ENCODE results near the gene MMEL1.
"Not testable (repeated sequence)": the region's sequence is repeated elsewhere in the genome, so short reads cannot be mapped to it uniquely, and the experiment has no call there.

Gene MMEL1, protein sequence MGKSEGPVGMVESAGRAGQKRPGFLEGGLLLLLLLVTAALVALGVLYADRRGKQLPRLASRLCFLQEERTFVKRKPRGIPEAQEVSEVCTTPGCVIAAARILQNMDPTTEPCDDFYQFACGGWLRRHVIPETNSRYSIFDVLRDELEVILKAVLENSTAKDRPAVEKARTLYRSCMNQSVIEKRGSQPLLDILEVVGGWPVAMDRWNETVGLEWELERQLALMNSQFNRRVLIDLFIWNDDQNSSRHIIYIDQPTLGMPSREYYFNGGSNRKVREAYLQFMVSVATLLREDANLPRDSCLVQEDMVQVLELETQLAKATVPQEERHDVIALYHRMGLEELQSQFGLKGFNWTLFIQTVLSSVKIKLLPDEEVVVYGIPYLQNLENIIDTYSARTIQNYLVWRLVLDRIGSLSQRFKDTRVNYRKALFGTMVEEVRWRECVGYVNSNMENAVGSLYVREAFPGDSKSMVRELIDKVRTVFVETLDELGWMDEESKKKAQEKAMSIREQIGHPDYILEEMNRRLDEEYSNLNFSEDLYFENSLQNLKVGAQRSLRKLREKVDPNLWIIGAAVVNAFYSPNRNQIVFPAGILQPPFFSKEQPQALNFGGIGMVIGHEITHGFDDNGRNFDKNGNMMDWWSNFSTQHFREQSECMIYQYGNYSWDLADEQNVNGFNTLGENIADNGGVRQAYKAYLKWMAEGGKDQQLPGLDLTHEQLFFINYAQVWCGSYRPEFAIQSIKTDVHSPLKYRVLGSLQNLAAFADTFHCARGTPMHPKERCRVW

DNA sequence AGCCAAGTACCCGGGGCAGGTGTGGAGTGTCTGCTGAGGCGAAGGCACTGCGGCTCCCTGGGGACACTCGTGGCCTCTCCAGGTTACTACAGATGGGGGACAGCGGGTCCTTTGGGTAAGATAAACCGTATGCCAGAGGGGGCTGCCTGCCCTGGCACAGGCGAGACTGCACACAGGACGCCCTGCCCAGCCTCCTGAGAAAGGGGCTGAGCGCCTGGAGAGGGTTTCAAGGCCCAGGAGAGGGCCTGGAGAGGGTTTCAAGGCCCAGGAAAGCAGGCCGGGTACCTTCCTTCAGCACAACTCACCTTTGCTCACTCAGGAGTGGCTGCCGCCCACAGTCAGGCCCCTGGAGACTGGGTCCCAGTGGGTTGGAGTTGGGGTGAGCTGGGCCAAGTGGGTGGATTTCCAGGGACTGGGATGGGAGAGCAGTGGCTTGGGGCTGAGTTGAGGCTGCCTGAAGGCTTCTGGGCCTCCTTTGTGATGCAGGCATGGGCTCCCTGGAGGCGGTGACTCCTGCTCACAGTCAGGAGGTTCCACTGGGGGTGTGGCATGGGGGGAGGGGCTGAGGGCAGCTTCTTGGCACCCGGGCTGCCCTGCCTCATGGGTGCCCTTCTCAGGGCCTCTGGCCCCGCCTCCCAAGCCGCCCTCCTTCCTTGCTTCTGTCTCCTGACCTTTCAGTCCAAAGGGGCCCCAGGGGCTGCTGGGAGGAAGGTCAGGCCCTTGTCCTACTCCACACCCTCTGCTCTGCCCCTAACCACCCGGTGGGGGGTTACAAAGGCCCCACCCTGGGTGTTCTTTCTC, at the start of gene MMEL1:
MMEL1 (minus strand) TSS at position 456 of the 801 bp plus-strand sequence. CDS start 3,532 bp downstream, outside the sequence.
- no peak within 1 kb of the TSS for H3K27ac ChIP-seq
- TF ChIP-seq, protein P1, sequence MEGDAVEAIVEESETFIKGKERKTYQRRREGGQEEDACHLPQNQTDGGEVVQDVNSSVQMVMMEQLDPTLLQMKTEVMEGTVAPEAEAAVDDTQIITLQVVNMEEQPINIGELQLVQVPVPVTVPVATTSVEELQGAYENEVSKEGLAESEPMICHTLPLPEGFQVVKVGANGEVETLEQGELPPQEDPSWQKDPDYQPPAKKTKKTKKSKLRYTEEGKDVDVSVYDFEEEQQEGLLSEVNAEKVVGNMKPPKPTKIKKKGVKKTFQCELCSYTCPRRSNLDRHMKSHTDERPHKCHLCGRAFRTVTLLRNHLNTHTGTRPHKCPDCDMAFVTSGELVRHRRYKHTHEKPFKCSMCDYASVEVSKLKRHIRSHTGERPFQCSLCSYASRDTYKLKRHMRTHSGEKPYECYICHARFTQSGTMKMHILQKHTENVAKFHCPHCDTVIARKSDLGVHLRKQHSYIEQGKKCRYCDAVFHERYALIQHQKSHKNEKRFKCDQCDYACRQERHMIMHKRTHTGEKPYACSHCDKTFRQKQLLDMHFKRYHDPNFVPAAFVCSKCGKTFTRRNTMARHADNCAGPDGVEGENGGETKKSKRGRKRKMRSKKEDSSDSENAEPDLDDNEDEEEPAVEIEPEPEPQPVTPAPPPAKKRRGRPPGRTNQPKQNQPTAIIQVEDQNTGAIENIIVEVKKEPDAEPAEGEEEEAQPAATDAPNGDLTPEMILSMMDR (conservative IDR thresholded peaks at IDR 0.05; ENCODE audit: low read depth) = no peak
- ChIA-PET POLR2A (ENCODE audit: low non-redundant PET) (no interaction called here), CTCF (no interaction called here)
- DNase-seq (ENCODE audit: low spot score) = no peak

DNA sequence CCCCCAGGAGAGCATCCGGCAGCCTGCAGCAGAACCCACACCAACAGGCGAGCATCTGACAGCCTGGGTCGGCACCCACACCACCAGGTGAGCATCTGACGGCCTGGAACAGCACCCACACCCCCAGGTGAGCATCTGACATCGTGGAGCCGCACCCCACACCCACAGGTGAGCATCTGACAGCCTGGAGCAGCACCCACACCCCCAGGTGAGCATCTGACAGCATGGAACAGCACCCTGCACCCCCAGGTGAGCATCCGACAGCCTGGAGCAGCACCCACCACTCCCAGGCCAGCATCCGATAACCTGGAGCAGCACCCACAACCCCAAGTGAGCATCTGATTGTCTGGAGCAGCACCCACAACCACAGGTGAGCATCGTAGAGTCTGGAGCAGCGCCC, 43.9 kb upstream of the MMEL1 start:
- POLR2A ChIA-PET (ENCODE audit: low non-redundant PET); CTCF ChIA-PET; DNase-seq (ENCODE audit: low spot score); H3K27ac ChIP-seq: not testable (repeated sequence)

DNA sequence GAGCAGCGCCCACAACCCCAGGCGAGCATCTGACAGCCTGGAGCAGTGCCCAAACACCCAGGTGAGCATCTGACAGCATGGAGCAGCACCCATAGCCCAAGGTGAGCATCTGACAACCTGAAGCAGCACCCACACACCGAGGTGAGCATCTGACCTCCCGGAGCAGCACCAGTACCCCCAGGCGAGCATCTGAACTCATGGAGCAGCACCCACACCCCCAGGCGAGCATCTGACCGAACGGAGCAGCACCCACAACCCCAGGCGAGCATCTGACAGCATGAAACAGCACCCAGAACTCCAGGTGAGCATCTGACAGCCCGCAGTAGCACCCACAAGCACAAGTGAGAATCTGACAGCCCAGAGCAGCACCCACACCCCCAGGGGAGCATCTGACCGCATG, 38.8 kb upstream of the MMEL1 start:
- H3K27ac ChIP-seq; POLR2A ChIA-PET (ENCODE audit: low non-redundant PET); CTCF ChIA-PET; DNase-seq (ENCODE audit: low spot score): not testable (repeated sequence)

DNA sequence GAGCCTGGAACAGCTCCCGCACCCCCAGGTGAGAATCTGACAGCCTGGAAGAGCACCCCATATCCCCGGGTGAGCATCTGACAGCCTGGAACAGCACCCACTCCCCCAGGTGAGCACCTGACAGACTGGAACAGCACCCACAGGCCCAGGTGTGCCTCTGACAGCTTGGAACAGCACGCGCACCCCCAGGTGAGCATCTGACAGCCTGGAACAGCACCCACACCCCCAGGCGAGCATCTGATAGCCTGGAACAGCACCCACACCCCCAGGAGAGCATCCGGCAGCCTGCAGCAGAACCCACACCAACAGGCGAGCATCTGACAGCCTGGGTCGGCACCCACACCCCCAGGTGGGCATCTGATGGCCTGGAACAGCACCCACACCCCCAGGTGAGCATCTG, 27.0 kb upstream of the MMEL1 start:
- POLR2A ChIA-PET (ENCODE audit: low non-redundant PET); CTCF ChIA-PET; DNase-seq (ENCODE audit: low spot score): not testable (repeated sequence)

DNA sequence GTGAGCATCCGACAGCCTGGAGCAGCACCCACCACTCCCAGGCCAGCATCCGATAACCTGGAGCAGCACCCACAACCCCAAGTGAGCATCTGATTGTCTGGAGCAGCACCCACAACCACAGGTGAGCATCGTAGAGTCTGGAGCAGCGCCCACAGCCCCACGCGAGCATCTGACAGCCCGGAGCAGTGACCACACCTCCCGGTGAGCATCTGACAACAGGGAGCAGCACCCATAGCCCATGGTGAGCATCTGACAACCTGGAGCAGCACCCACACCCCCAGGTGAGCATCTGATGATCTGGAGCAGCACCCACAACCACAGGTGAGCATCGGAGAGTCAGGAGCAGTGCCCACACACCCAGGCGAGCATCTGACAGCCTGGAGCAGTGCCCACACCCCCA, 25.1 kb upstream of the MMEL1 start:
- POLR2A ChIA-PET (ENCODE audit: low non-redundant PET); CTCF ChIA-PET; DNase-seq (ENCODE audit: low spot score); H3K27ac ChIP-seq: not testable (repeated sequence)

More for the DNA sequence above, 27.0 kb upstream of the MMEL1 start:
- H3K27ac ChIP-seq = not testable (repeated sequence)

DNA sequence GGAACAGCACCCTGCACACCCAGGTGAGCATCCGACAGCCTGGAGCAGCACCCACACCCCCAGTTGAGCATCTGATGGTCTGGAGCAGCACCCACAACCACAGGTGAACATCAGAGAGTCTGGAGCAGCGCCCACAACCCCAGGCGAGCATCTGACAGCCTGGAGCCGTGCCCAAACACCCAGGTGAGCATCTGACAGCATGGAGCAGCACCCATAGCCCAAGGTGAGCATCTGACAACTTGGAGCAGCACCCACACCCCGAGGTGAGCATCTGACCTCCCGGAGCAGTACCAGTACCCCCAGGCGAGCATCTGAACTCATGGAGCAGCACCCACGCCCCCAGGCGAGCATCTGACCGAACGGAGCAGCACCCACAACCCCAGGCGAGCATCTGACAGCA, 24.3 kb upstream of the MMEL1 start:
- POLR2A ChIA-PET (ENCODE audit: low non-redundant PET); CTCF ChIA-PET; DNase-seq (ENCODE audit: low spot score); H3K27ac ChIP-seq: not testable (repeated sequence)

DNA sequence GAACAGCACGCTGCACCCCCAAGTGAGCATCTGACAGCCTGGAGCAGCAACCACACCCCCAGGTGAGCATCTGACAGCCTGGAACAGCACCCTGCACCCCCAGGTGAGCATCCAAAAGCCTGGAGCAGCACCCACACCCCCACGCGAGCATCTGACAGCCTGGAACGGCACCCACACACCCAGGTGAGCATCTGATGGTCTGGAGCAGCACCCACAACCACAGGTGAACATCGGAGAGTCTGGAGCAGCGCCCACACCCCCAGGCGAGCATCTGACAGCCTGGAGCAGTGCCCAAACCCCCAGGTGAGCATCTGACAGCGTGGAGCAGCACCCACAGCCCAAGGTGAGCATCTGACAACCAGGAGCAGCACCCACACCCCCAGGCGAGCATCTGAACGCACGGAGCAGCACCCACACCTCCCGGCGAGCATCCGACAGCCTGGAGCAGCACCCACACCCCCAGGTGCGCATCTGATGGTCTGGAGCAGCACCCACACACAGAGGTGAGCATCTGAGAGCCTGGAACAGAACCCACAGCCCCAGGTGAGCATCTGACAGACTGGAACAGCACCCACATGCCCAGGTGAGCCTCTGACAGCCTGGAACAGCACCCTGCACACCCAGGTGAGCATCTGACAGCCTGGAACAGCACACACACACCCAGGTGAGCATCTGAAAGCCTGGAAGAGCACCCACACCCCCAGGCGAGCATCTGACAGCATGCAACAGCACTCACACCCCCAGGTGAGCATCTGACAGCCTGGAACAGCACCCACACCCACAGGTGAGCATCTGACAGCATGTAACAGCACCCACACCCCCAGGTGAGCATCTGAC, 23.0 kb upstream of the MMEL1 start:
- POLR2A ChIA-PET (ENCODE audit: low non-redundant PET) = not testable (repeated sequence)

DNA sequence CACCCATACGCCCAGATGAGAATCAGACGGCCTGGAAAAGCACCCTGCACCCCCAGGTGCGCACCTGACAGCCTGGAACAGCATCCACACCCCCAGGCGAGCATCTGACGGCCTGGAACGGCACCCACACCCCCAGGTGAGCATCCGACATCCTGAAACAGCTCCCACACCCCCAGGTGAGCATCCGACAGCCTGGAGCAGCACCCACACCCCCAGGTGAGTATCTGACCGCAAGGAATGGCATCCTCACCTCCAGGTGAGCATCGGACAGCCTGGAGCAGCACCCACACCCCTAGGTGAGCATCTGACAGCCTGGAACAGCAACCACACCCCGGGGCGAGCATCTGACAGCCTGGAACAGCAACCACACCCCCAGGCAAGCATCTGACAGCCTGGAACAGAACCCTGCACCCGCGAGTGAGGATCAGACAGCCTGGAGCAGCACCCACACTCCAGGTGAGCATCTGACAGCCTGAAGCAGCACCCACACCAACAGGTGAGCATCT, 21.7 kb upstream of the MMEL1 start:
- POLR2A ChIA-PET (ENCODE audit: low non-redundant PET); H3K27ac ChIP-seq; CTCF ChIA-PET; DNase-seq (ENCODE audit: low spot score): not testable (repeated sequence)

More for the DNA sequence above, 23.0 kb upstream of the MMEL1 start:
- DNase-seq (ENCODE audit: low spot score); CTCF ChIA-PET; H3K27ac ChIP-seq: not testable (repeated sequence)

DNA sequence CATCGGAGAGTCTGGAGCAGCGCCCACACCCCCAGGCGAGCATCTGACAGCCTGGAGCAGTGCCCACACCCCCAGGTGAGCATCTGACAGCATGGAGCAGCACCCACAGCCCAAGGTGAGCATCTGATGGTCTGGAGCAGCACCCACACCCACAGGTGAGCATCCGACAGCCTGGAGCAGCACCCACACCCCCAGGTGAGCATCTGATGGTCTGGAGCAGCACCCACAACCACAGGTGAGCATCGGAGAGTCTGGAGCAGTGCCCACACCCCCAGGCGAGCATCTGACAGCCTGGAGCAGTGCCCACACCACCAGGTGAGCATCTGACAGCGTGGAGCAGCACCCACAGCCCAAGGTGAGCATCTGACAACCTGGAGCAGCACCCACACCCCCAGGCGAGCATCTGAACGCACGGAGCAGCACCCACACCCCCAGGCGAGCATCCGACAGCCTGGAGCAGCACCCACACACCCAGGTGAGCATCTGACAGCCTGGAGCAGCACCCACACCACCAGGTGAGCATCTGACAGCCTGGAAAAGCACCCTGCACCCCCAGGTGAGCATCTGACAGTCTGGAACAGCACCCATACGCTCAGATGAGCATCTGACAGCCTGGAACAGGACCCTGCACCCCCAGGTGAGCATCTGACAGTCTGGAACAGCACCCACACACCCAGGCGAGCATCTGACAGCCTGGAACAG, 21.1 kb upstream of the MMEL1 start:
- H3K27ac ChIP-seq; POLR2A ChIA-PET (ENCODE audit: low non-redundant PET); CTCF ChIA-PET; DNase-seq (ENCODE audit: low spot score): not testable (repeated sequence)

DNA sequence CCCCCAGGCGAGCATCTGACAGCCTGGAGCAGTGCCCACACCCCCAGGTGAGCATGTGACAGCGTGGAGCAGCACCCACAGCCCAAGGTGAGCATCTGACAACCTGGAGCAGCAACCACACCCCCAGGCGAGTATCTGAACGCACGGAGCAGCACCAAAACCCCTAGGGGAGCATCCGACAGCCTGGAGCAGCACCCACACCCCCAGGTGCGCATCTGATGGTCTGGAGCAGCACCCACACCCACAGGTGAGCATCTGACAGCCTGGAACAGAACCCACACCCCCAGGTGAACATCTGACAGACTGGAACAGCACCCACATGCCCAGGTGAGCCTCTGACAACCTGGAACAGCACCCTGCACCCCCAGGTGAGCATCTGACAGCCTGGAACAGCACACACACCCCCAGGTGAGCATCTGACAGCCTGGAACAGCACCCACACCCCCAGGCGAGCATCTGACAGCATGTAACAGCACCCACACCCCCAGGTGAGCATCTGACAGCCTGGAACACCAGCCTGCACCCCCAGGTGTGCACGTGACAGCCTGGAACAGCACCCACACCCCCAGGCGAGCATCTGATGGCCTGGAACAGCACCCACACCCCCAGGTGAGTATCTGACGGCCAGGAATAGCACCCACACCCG, 20.2 kb upstream of the MMEL1 start:
- POLR2A ChIA-PET (ENCODE audit: low non-redundant PET); DNase-seq (ENCODE audit: low spot score); H3K27ac ChIP-seq; CTCF ChIA-PET: not testable (repeated sequence)

DNA sequence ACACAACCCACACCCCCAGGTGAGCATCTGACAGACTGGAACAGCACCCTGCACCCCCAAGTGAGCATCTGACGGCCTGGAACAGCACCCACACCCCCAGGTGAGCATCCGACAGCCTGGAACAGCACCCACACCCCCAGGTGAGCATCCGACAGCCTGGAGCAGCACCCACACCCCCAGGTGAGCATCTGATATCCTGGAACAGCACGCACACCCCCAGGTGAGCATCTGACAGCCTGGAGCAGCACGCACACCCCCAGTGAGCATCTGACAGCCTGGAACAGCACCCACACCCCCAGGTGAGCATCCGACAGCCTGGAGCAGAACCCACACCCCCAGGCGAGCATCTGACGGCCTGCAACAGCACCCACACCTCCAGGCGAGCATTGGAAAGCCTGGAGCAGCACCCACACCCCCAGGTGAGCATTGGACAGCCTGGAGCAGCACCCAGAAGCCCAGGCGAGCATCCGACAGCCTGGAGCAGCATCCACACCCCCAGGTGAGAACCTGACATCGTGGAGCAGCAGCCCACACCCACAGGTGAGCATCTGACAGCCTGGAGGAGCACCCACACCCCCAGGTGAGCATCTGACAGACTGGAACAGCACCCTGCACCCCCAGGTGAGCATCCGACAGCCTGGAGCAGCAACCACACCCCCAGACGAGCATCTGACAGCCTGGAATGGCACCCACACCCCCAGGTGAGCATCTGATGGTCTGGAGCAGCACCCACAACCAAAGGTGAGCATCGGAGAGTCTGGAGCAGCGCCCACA, 19.5 kb upstream of the MMEL1 start:
- H3K27ac ChIP-seq; DNase-seq (ENCODE audit: low spot score); CTCF ChIA-PET; POLR2A ChIA-PET (ENCODE audit: low non-redundant PET): not testable (repeated sequence)
